ENCODE measurements around the gene PRRC1. TPM values are rescaled to one million over a fixed set of nuclear protein-coding genes. Genes with fewer than 3 reads are reported as not detected.

Gene PRRC1
- total RNA-seq, 6 experiments from 2014 or later, result 96.1 to 116 (median 106) TPM

- no peak for TF ChIP-seq CTCF (IDR thresholded peaks at IDR 0.05)
- H3K4me1 Mint-ChIP-seq (ENCODE audit: low read depth), result peaks cover 23% of the 10 kb centered on the region
These were observed 40.8 kb downstream of the PRRC1 start for GRCh38 chr5:127558273-127558672.

GRCh38 chr5:127561254-127561653 lies 43.8 kb downstream of the PRRC1 start:
- Mint-ChIP-seq H3K9me3 (no peaks in the 10 kb centered on the region), H3K36me3 (ENCODE audit: low read depth) (peaks cover 11% of the 10 kb centered on the region; the same call in 1 of the 2 replicates), H3K27ac (no peak overlapping the region), H3K4me1 (ENCODE audit: low read depth) (peaks cover 23% of the 10 kb centered on the region), H3K4me3 (no peak overlapping the region), H3K27me3 (ENCODE audit: insufficient read depth) (peaks cover 3% of the 10 kb centered on the region)
- no peak for TF ChIP-seq CTCF (IDR thresholded peaks at IDR 0.05)
- DNase-seq, result peak; percentile 43

More at GRCh38 chr5:127558273-127558672, 40.8 kb downstream of the PRRC1 start:
- Mint-ChIP-seq H3K27me3 (ENCODE audit: insufficient read depth) (no peaks in the 10 kb centered on the region), H3K36me3 (ENCODE audit: low read depth) (peaks cover 29% of the 10 kb centered on the region), H3K4me3 (no peak overlapping the region), H3K9me3 (no peaks in the 10 kb centered on the region), H3K27ac (no peak overlapping the region)
- no peak for DNase-seq

DNA sequence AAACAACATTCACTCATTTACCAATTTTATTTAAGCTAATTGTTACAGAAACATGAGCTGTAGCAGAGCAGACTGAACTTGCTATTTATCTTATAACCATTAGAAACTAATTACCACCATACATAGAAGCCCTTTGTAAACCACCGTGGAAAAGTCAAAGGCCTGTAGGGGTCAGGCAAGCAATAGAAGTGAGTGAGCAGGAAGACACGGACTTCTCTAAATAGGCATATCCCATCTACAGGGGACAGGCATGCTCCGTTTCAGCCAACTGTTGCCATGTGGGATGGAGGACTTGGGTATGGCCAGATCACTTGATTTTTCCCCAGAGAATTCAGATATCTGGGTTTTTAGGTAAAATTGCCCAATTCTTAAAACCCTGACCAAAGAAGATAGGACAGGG lies 44.8 kb downstream of the PRRC1 start:
- no peak overlapping the region for H3K27ac Mint-ChIP-seq
- peak; percentile 33 for TF ChIP-seq CTCF (IDR thresholded peaks at IDR 0.05)
- DNase-seq, result no peak
- peaks cover 11% of the 10 kb centered on the region; the same call in 1 of the 2 replicates for H3K36me3 Mint-ChIP-seq (ENCODE audit: low read depth)
- peaks cover 4% of the 10 kb centered on the region for H3K27me3 Mint-ChIP-seq (ENCODE audit: insufficient read depth)
- no peaks in the 10 kb centered on the region for H3K9me3 Mint-ChIP-seq
- H3K4me3 Mint-ChIP-seq, result no peak overlapping the region
- peaks cover 23% of the 10 kb centered on the region for H3K4me1 Mint-ChIP-seq (ENCODE audit: low read depth)

DNA sequence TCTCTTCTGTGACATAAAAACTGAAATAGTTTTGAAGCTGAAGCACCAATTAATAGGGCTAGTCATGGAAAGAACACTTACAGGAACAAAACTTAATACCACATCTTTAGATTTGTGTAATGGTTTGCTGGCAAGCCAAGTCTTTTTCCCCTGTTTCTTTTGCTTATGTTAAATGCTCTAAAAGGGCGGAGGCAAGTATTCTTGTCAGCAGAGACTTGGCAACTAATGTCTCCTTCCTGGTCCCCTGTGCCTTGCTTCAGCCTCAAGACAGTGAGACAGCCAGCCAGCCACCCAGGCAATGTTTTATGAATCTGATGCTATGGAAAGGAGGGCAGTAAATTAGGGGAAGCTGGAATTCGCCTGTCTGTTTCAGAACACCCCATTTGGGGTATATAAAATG lies 45.7 kb downstream of the PRRC1 start:
- H3K9me3 Mint-ChIP-seq, result no peaks in the 10 kb centered on the region

DNA sequence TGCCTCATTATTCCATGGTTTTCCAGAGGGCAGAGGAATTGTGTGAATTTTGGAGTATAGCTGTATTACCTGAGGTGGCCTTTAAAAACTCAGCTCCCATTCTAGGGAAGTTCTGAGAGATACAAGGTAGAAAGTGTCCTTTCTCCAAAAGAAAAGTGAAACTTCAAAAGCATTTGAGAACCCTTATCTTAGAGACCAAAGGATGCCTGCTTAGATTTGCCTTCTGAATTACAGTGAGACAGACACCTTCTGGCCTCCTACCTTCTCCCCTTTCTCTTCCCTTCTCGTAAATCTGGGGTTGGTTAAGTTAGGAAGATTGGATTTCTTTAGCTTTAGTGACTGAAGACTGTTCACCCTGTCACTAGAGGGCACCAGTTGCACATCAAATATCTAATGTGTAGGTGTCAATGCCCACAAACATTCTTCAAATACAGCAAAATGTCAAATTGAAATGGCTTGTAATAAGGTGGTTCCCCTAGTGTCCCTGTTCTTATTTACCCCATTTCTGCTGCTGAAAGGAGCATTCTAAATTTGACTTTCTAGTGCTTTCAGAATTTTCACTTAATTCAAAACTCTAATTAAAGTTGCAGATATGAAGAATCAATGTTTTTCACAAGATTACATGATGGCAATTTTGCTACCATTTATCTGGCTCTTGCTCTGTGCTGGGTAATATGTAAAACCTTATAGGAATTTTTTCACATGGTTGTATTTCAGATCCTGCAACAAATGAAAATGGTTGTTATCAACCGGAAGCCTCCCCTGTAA lies 46.7 kb downstream of the PRRC1 start:
- Mint-ChIP-seq H3K27me3 (ENCODE audit: insufficient read depth) (peaks cover 16% of the 10 kb centered on the region), H3K4me1 (ENCODE audit: low read depth) (peaks cover 23% of the 10 kb centered on the region), H3K4me3 (no peak overlapping the region), H3K27ac (no peak overlapping the region), H3K36me3 (ENCODE audit: low read depth) (0 out of 2 replicates have a peak, but pooled peaks cover 1% of the 10 kb centered on the region), H3K9me3 (no peaks in the 10 kb centered on the region)
- TF ChIP-seq CTCF (IDR thresholded peaks at IDR 0.05), result peak; percentile 80
- peak; percentile 33 for DNase-seq

More for the DNA sequence above, 45.7 kb downstream of the PRRC1 start:
- Mint-ChIP-seq H3K27ac (no peak overlapping the region), H3K4me3 (no peak overlapping the region), H3K4me1 (ENCODE audit: low read depth) (peaks cover 23% of the 10 kb centered on the region), H3K36me3 (ENCODE audit: low read depth) (peaks cover 8% of the 10 kb centered on the region; the same call in 1 of the 2 replicates), H3K27me3 (ENCODE audit: insufficient read depth) (peaks cover 9% of the 10 kb centered on the region)
- TF ChIP-seq CTCF (IDR thresholded peaks at IDR 0.05), result no peak
- DNase-seq, result no peak

Measured in HFFc6 (cell line).